ENCODE data around the gene TIMM13.
"Not testable (repeated sequence)": the region's sequence is repeated elsewhere in the genome, so short reads cannot be mapped to it uniquely, and the experiment has no call there.

Gene TIMM13

DNA sequence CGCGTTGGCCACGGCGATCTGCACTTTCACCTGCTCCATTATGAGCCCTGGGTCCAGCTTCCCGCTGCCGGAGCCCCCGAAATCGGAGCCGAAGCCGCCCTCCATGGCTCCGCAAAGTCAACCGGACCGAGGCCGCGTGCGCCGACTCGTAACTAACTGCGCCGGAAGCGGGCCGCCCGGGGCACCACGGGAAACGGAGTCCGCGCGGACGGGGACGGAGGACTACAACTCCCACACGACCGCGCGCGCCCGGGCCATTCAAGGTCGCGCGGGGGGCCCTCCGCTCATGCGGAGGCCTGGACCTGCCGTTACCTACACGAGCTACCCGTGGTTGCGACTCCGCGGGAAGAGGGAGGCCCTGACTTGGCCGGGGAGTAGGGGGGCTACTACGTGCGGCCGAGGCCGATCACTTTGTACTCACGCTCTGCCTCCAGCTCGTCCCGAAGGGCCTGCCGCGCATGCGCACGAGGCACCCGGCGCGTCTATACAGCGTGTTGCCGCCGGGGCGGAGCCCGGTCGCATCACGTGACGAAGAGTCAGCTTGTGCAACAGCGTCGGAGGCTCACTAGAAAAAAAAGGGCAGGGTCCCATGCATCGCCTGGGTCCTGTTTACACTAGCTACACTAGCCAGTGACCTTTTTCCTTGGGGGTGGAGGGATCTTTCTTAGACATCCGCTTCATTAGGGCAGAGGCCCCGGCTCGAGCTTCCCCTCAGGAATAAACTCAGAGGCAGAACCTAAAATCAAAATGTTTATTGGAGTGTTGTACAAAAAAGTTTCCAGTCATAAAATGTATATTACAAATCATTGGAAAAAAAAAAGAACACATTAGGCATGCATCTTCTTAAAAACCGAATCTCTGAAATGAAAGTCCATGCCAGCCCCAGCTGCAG, at the start of gene TIMM13:
Gene TIMM13, minus strand, starts transcription at position 158 of the 892 bp plus-strand sequence. Its CDS starts 53 bp downstream, at position 105.
- H3K4me3 ChIP-seq (ENCODE audit: low read depth, low read length) = peak within 1 kb of the TSS; percentile 91
- TF ChIP-seq, protein P1, sequence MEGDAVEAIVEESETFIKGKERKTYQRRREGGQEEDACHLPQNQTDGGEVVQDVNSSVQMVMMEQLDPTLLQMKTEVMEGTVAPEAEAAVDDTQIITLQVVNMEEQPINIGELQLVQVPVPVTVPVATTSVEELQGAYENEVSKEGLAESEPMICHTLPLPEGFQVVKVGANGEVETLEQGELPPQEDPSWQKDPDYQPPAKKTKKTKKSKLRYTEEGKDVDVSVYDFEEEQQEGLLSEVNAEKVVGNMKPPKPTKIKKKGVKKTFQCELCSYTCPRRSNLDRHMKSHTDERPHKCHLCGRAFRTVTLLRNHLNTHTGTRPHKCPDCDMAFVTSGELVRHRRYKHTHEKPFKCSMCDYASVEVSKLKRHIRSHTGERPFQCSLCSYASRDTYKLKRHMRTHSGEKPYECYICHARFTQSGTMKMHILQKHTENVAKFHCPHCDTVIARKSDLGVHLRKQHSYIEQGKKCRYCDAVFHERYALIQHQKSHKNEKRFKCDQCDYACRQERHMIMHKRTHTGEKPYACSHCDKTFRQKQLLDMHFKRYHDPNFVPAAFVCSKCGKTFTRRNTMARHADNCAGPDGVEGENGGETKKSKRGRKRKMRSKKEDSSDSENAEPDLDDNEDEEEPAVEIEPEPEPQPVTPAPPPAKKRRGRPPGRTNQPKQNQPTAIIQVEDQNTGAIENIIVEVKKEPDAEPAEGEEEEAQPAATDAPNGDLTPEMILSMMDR (IDR thresholded peaks at IDR 0.05; ENCODE audit: low read depth, low read length, missing control alignments) = no peak
- peak; percentile 89 for DNase-seq (ENCODE audit: low read depth)
- in situ Hi-C loops (cut with HindIII; ENCODE audit: low sequenced_read_pairs) = no loop called here

DNA sequence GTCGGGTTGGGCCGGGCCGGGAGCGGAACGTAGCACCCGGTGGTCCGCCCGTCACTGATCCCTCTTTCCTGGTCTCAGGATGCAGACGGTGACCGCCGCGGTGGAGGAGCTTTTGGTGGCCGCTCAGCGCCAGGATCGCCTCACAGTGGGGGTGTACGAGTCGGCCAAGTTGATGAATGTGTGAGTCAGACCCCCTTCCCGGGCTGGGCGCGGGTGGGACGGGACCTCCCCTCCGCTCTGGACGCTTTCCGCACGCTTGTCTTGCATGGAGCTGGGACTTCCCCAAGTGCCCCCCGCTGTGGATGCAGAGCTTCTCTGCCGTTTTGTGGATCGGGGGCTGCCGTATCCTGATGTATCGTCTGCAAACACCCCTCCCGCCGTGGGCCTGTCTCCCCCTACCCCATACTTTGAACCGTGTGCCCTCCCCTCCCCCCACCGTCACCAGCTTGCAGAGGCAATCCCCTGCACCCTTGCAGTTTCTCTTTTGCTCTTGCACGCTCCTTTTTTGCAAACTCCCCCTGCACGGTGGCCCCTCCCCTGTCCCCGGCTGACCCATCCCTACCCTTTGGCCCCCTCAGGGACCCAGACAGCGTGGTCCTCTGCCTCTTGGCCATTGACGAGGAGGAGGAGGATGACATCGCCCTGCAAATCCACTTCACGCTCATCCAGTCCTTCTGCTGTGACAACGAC, 49.2 kb upstream of the TIMM13 start:
- DNase-seq (ENCODE audit: low read depth) = no peak
- peak overlapping the region; percentile 99 for H3K4me3 ChIP-seq (ENCODE audit: low read depth, low read length)
- in situ Hi-C loops (cut with HindIII; ENCODE audit: low sequenced_read_pairs) = no loop called here
- TF ChIP-seq, protein P1 (IDR thresholded peaks at IDR 0.05; ENCODE audit: low read depth, low read length, missing control alignments) = no peak

DNA sequence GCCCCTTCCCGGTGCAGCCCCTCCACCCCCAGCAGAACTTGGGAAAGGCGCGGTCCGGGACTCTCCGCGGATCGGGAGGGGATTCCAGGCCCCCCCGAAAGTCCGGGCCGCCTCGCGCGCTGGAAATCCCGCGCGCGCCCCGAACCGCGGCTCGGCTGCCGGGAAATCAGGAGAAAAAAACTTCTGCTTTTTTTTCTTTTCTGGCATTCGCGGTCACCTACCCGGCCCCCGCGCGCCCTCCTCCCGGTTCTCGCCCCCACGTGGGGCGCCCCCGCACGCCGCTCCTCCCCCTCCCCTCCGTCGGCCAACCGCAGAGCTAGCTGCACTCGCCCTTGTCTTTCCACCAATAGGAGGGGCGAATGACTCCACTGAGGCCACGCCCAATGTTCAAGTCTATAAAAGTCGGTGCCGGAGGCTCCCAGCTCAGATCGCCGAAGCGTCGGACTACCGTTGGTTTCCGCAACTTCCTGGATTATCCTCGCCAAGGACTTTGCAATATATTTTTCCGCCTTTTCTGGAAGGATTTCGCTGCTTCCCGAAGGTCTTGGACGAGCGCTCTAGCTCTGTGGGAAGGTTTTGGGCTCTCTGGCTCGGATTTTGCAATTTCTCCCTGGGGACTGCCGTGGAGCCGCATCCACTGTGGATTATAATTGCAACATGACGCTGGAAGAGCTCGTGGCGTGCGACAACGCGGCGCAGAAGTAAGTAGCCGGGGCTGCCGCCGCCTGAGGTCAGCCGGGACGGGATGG, 48.5 kb upstream of the TIMM13 start, which contains the start of gene GADD45B:
Gene GADD45B, plus strand, starts transcription at position 426 of the 749 bp plus-strand sequence. Its CDS starts 232 bp downstream, at position 658.
- in situ Hi-C loops (cut with HindIII; ENCODE audit: low sequenced_read_pairs) = no loop called here

DNA sequence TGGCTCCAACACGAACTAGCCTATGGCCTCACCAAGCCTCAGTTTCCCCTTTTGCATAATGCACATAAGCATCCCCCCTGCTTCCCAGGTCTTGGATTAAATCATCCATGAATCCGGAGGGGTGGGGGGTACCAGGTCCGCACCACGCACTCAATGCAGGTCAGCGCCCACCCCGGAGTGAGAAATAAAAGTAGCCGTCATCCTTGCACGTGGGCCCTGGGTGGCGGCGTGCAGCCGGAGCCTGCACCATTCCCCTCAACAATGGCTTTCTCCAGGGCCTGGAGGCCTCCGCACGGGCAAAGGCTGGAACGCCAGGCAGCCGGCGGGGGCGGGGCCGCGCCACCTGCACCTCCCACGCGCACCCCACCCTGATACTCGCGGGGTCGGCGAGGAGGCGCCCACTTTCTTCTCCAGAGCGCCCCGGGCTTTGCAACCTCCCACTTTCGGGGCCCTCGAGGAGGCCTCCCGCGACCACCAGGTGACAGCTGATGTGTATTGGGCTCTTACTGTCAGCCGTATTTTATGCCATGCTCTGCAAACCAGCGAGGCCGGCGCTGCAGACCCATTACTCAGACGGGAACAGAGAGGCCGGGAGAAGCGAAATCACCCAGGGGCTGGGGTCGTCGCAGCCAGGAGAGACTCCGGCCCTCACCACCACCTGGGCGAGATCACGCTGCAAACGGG, 47.8 kb upstream of the TIMM13 start:
- TF ChIP-seq, protein P1 (IDR thresholded peaks at IDR 0.05; ENCODE audit: low read depth, low read length, missing control alignments) = no peak
- H3K4me3 ChIP-seq (ENCODE audit: low read depth, low read length) = peak overlapping the region; percentile 99
- no peak for DNase-seq (ENCODE audit: low read depth)
- in situ Hi-C loops (cut with HindIII; ENCODE audit: low sequenced_read_pairs) = no loop called here

More for the DNA sequence above, 48.5 kb upstream of the TIMM13 start, which contains the start of gene GADD45B:
- TF ChIP-seq, protein P1 (IDR thresholded peaks at IDR 0.05; ENCODE audit: low read depth, low read length, missing control alignments) = no peak
- H3K4me3 ChIP-seq (ENCODE audit: low read depth, low read length) = peak within 1 kb of the TSS; percentile 99
- DNase-seq (ENCODE audit: low read depth) = peak; percentile 95

DNA sequence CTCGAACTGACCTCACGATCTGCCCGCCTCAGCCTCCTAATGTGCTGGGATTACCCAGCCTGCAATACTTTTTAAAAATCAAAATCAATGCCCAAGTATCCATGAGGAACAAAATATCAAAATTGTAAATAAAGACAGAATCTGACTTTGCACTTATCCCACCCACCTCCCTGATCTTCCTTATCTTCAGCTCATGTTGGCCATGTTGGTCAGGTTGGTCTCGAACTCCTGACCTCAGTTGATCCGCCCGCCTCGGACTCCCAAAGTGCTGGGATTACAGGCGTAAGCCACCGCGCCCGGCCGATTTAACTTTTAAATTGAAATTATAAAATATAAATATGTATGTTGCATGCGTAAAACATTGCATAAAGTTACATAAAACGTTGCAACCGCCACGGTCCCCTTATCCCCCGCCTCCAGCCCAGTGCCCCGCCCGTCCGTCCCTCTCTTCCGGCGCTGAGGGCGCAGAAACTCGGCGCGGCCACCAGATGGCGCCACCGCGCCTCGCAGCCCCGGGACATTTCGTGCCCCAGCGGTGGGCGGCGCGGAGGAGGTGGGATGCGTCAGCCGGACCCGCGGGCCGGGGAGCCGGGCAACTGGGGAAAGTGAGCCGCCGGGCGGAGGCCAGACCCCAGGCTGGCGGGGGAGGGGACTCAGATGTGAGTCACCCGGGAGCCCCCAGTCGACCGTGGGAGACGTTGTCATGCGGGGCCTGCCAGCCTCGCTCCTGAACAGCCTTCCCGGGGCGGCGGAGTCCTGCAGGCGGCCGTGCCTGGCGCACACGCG, 47.0 kb upstream of the TIMM13 start:
- no peak for DNase-seq (ENCODE audit: low read depth)
- TF ChIP-seq, protein P1 (IDR thresholded peaks at IDR 0.05; ENCODE audit: low read depth, low read length, missing control alignments) = peak; percentile 82
- peak overlapping the region; percentile 99 for H3K4me3 ChIP-seq (ENCODE audit: low read depth, low read length)
- in situ Hi-C loops (cut with HindIII; ENCODE audit: low sequenced_read_pairs) = no loop called here

- DNase-seq (ENCODE audit: low read depth); H3K4me3 ChIP-seq (ENCODE audit: low read depth, low read length); in situ Hi-C loops (cut with HindIII; ENCODE audit: low sequenced_read_pairs): not testable (repeated sequence)
Measured at GRCh38 chr19:2469915-2470200, 42.5 kb upstream of the TIMM13 start.
